HepG2 (cell line): Measurements from ENCODE around the gene BCL2L2. TPM values are rescaled to one million over a fixed set of nuclear protein-coding genes. Genes with fewer than 3 reads are reported as not detected.

Experiments used
- ATAC-seq: fragments of 200-7000 bp; cut with Tn5 transposase; 3 replicates; pipeline ENCODE4 v1.9.1; 2020; ENCODE audit warnings: mild to moderate bottlenecking, moderate library complexity
- BruUV-seq: library from RNA; stranded (reverse); fragments of 400-500 nt; replicated peaks from 2 replicates; lab custom pipeline; 2021; lab: Mats Ljungman, UMichigan
- CTCF ChIA-PET: fragments of 300-600 bp; formaldehyde crosslinking; extraction: SDS; loops from one replicate; lab custom pipeline; 2021; ENCODE audit warnings: low total read pairs, inconsistent platforms, low intra/inter-chr PET ratio; lab: Yijun Ruan, JAX
- POLR2A ChIA-PET: fragments of 350-600 bp; sonication (Branson Sonifier 250); formaldehyde crosslinking; loops from one replicate; lab custom pipeline; 2020; ENCODE audit warnings: antibody characterized with exemption, inconsistent platforms; lab: Yijun Ruan, JAX
- DNase-seq: peaks from one replicate; pipeline ENCODE4 v3.0.0-alpha.2; 2015; ENCODE audit warnings: low spot score
- FAIRE-seq: peaks from 3 replicates; lab custom pipeline; 2011; peaks lifted over from hg19 to GRCh38; lab: Jason Lieb, UNC
- H2AFZ ChIP-seq: one replicate; pipeline ENCODE4 v1.6.1; 2011; ENCODE audit warnings: low read length, inconsistent platforms
- H3K27ac ChIP-seq: fragments of 300-600 bp; 3 replicates; pipeline ENCODE4 v1.8.0; 2011; ENCODE audit warnings: mixed run types, mild to moderate bottlenecking, mixed read lengths, low read length, inconsistent platforms; ENCODE audit not compliant: insufficient read depth; ENCODE audit errors: extremely low read length
- H3K27me3 ChIP-seq, 2 experiments: fragments of 200-600 bp in 1 of 2; 2 replicates in 1 of 2; 3 replicates in 1 of 2; pipeline versions ENCODE4 v1.6.0 to v1.8.0; 2011; ENCODE audit warnings: low read length in 2 of 2, mild to moderate bottlenecking in 2 of 2, moderate library complexity in 2 of 2, inconsistent platforms in 1 of 2; ENCODE audit not compliant: insufficient read depth in 2 of 2, control insufficient read depth in 1 of 2
- H3K36me3 ChIP-seq, 2 experiments: fragments of 200-600 bp in 1 of 2; replicated peaks in 1 of 2; 2 replicates in 1 of 2; 3 replicates in 1 of 2; pipeline versions ENCODE4 v1.5.1 to v1.8.0; 2011; ENCODE audit warnings: low read length in 2 of 2, inconsistent platforms in 1 of 2; ENCODE audit not compliant: insufficient read depth in 2 of 2, control insufficient read depth in 1 of 2
- H3K4me1 ChIP-seq: 2 replicates; pipeline ENCODE4 v1.5.1; 2012; ENCODE audit warnings: low read length, inconsistent platforms; ENCODE audit not compliant: insufficient read depth
- H3K4me2 ChIP-seq: 2 replicates; pipeline ENCODE4 v1.6.0; 2011; ENCODE audit warnings: low read depth, low read length, inconsistent platforms
- H3K4me3 ChIP-seq, 3 experiments: fragments of 200-600 bp in 1 of 3; sonication (generic), shearing (Covaris generic) in 1 of 3; replicated peaks in 1 of 3; 2 replicates each; pipeline ENCODE4 v1.5.1; 2011 to 2016; ENCODE audit warnings: low read length in 3 of 3, inconsistent platforms in 2 of 3, low read depth in 2 of 3, mild to moderate bottlenecking in 2 of 3, control low read depth in 1 of 3, mixed read lengths in 1 of 3; ENCODE audit not compliant: insufficient read depth in 1 of 3
- H3K79me2 ChIP-seq: one replicate; pipeline ENCODE4 v1.6.1; 2011; ENCODE audit warnings: low read length, inconsistent platforms; ENCODE audit not compliant: insufficient read depth
- H3K9ac ChIP-seq: 2 replicates; pipeline ENCODE4 v1.6.0; 2011; ENCODE audit warnings: mild to moderate bottlenecking, low read depth, low read length, inconsistent platforms; ENCODE audit not compliant: insufficient read depth
- H3K9me3 ChIP-seq: 2 replicates; pipeline ENCODE4 v1.5.1; 2012; ENCODE audit warnings: mild to moderate bottlenecking, low read length
- H4K20me1 ChIP-seq: 2 replicates; pipeline ENCODE4 v1.6.0; 2011; ENCODE audit warnings: inconsistent platforms, mild to moderate bottlenecking, low read length, moderate library complexity; ENCODE audit not compliant: insufficient read depth
- AHR ChIP-seq: IDR thresholded peaks from 2 replicates; pipeline ENCODE4 v1.6.1; 2018; ENCODE audit warnings: missing genetic modification reagents, missing compliant biosample characterization
- ERF ChIP-seq: IDR thresholded peaks from 2 replicates; pipeline ENCODE4 v1.6.1; 2018; ENCODE audit warnings: missing biosample characterization, missing genetic modification reagents
- GABPA ChIP-seq, 2 experiments: IDR thresholded peaks; 2 replicates each; pipeline ENCODE4 v1.6.1; 2011 to 2016; ENCODE audit warnings: low read depth in 2 of 2, low read length in 1 of 2, missing biosample characterization in 1 of 2, missing genetic modification characterization in 1 of 2
- MZF1 ChIP-seq: sonication (generic); formaldehyde crosslinking; IDR thresholded peaks from 2 replicates; pipeline ENCODE4 v1.8.1; 2023; ENCODE audit warnings: mild to moderate bottlenecking, missing genetic modification reagents, borderline replicate concordance
- PLRG1 ChIP-seq: fragments of 450-650 bp; conservative IDR thresholded peaks from 2 replicates; pipeline ENCODE4 v1.6.1; 2016
- RBAK ChIP-seq: sonication (generic); formaldehyde crosslinking; IDR thresholded peaks from 2 replicates; pipeline ENCODE4 v1.5.1; 2020; ENCODE audit warnings: mild to moderate bottlenecking, missing genetic modification reagents
- RCOR2 ChIP-seq: IDR thresholded peaks from 2 replicates; pipeline ENCODE4 v1.6.1; 2016; ENCODE audit warnings: missing biosample characterization, missing genetic modification reagents
- SMAD1 ChIP-seq: sonication (generic); formaldehyde crosslinking; IDR thresholded peaks from 2 replicates; pipeline ENCODE4 v1.4.0; 2020; ENCODE audit warnings: missing genetic modification reagents, low read depth, mild to moderate bottlenecking, borderline replicate concordance
- TSC22D2 ChIP-seq: sonication (generic); formaldehyde crosslinking; IDR thresholded peaks from 2 replicates; pipeline ENCODE4 v1.5.1; 2020; ENCODE audit warnings: missing genetic modification reagents, mild to moderate bottlenecking, borderline replicate concordance
- ZBTB38 ChIP-seq: sonication (generic); formaldehyde crosslinking; IDR thresholded peaks from 2 replicates; pipeline ENCODE4 v1.5.1; 2020; ENCODE audit warnings: mild to moderate bottlenecking, missing genetic modification reagents
- ZFP36 ChIP-seq: fragments of 150-350 bp; IDR thresholded peaks from 2 replicates; pipeline ENCODE4 v1.6.1; 2018; ENCODE audit warnings: borderline replicate concordance, low read length, low read depth; ENCODE audit not compliant: partially characterized antibody
- ZNF232 ChIP-seq: sonication (generic); formaldehyde crosslinking; IDR thresholded peaks from 2 replicates; pipeline ENCODE4 v1.4.0; 2020; ENCODE audit warnings: missing genetic modification reagents, borderline replicate concordance
- ZNF430 ChIP-seq: sonication (generic); formaldehyde crosslinking; IDR thresholded peaks from 2 replicates; pipeline ENCODE4 v1.9.0; 2021; ENCODE audit warnings: mild to moderate bottlenecking, missing genetic modification reagents
- WGBS: methylation state at CpG from one replicate; pipeline ENCODE4 v1.1.6; 2017; ENCODE audit warnings: low lambda C conversion rate; 5-methylcytosine and 5-hydroxymethylcytosine counted together
- in situ Hi-C: cut with HindIII; loops from 2 replicates; pipeline ENCODE4 v1.10.0; 2017; ENCODE audit warnings: low pct_unique_long_range_greater_than_20kb; ENCODE audit not compliant: extremely low pct_ligation_motif_present
- intact Hi-C: fragments of 100-400 bp; cut with micrococcal nuclease; formaldehyde crosslinking; loops from one replicate; pipeline ENCODE4 v1.10.0; 2022; ENCODE audit not compliant: unreplicated experiment
- polyA plus RNA-seq, 8 experiments: library from polyadenylated mRNA; depleted of rRNA in 3 of 8; stranded (reverse) in 7 of 8; unstranded in 1 of 8; fragments of >200 nt; fragmentation: Illumina TruSeq in 4 of 8; extraction: Trizol in 4 of 8; gene quantifications; 2 replicates each; pipeline versions ENCODE4 v1.2.1 to v1.2.3, GENCODE V29; 2011 to 2016; ENCODE audit warnings: low read depth in 4 of 8, missing spikeins in 1 of 8, mixed read lengths in 1 of 8; ENCODE audit not compliant: insufficient read depth in 1 of 8
- total RNA-seq, 5 experiments: library from RNA; depleted of rRNA; stranded (reverse); fragments of >200 nt; fragmentation: Illumina TruSeq; extraction: Trizol; gene quantifications; 2 replicates each; pipeline ENCODE4 v1.2.3, GENCODE V29; 2016; ENCODE audit warnings: low read depth in 1 of 5
- TF ChIP-seq, protein P1 (sequence below): sonication (generic); formaldehyde crosslinking; IDR thresholded peaks from 2 replicates; pipeline ENCODE4 v1.9.0; 2021; ENCODE audit warnings: missing genetic modification reagents, mild to moderate bottlenecking, borderline replicate concordance
- TF ChIP-seq, protein P2 (sequence below): sonication (generic); formaldehyde crosslinking; conservative IDR thresholded peaks from 2 replicates; pipeline ENCODE4 v1.4.0; 2020; ENCODE audit warnings: missing genetic modification reagents

Gene BCL2L2
- total and polyA plus RNA-seq, 2 of the 13 experiments (the other 11 are each of a cell fraction or from before 2014, with no cell fraction given): 28.1 to 49.8 TPM

DNA sequence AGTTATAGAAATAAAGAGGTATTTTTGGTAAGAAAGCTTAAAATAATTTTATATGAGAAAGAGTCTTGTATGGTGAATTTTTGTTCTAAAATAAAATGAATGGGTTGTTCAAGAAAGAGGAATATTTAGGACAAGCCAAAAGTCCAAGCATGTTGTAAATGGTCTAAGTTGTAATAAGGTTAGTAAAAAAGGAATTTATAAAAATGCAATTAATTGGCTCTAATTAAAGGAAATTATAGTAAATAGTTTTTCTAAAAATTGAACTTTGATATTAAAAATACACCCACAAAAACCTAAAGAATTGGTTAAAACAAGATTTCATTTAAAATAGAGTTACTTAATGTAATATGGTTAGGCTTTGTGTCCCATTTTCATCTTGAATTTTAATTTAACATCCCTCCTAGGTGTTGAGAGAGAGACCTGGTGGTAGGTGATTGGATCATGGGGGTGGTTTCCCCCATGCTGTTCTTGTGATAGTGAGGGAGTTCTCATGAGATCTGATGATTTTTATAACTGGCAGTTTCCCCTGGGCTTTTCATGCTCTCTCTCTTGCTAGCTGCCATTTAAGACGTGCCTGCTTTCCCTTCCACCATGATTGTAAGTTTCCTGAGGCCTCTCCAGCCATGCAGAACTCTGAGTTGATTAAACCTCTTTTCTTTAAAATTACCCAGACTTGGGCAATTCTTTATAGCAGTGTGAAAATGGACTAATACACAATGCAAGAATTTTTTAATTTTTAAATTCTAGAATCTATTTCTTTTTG lies 33.1 kb downstream of the BCL2L2 start:
- POLR2A ChIA-PET: no interaction called here
- BruUV-seq: no TSS peak
- Histone ChIP-seq H3K79me2 (no peaks in the 10 kb centered on the region), H3K27me3 (peaks cover 0 to 19% of the 10 kb centered on the region in 2 experiments; a peak in 1 of 5 replicates), H4K20me1 (no peaks in the 10 kb centered on the region), H3K27ac (no peak overlapping the region), H3K4me3 (no peak overlapping the region), H3K9ac (no peak overlapping the region), H3K36me3 (no peaks in the 10 kb centered on the region), H3K9me3 (peaks cover 22% of the 10 kb centered on the region), H2AFZ (no peak overlapping the region), H3K4me1 (no peaks in the 10 kb centered on the region), H3K4me2 (no peak overlapping the region)
- TF ChIP-seq RCOR2 (no peak), SMAD1 (no peak), ZFP36 (peak; percentile 49), RBAK (CRISPR knock-in tag) (no peak), AHR (CRISPR knock-in tag) (no peak), TSC22D2 (CRISPR knock-in tag) (no peak), ZNF232 (CRISPR knock-in tag) (no peak), ERF (CRISPR knock-in tag) (no peak), MZF1 (CRISPR knock-in tag) (no peak), GABPA (IDR thresholded peaks at IDR 0.05; ENCODE audit: low read depth, low read length) (no peak), GABPA (CRISPR knock-in tag; IDR thresholded peaks at IDR 0.05; ENCODE audit: low read depth) (no peak), ZNF430 (CRISPR knock-in tag) (peak; percentile 75; the same call in 1 of the 2 replicates), PLRG1 (no peak), ZBTB38 (CRISPR knock-in tag) (no peak)
- TF ChIP-seq, protein P1, sequence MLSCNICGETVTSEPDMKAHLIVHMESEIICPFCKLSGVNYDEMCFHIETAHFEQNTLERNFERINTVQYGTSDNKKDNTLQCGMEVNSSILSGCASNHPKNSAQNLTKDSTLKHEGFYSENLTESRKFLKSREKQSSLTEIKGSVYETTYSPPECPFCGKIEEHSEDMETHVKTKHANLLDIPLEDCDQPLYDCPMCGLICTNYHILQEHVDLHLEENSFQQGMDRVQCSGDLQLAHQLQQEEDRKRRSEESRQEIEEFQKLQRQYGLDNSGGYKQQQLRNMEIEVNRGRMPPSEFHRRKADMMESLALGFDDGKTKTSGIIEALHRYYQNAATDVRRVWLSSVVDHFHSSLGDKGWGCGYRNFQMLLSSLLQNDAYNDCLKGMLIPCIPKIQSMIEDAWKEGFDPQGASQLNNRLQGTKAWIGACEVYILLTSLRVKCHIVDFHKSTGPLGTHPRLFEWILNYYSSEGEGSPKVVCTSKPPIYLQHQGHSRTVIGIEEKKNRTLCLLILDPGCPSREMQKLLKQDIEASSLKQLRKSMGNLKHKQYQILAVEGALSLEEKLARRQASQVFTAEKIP (CRISPR knock-in tag): no peak
- TF ChIP-seq, protein P2, sequence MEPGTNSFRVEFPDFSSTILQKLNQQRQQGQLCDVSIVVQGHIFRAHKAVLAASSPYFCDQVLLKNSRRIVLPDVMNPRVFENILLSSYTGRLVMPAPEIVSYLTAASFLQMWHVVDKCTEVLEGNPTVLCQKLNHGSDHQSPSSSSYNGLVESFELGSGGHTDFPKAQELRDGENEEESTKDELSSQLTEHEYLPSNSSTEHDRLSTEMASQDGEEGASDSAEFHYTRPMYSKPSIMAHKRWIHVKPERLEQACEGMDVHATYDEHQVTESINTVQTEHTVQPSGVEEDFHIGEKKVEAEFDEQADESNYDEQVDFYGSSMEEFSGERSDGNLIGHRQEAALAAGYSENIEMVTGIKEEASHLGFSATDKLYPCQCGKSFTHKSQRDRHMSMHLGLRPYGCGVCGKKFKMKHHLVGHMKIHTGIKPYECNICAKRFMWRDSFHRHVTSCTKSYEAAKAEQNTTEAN (CRISPR knock-in tag): no peak
- in situ Hi-C loops: no loop called here
- CTCF ChIA-PET: no interaction called here
- no peak for FAIRE-seq
- 2% methylated on average over 1 of the region's 1 CpG for WGBS
- intact Hi-C loops: no loop called here
- ATAC-seq: no peak
- no peak for DNase-seq
